ENCODE results near the gene DRC3. TPM values are rescaled to one million over a fixed set of nuclear protein-coding genes. Genes with fewer than 3 reads are reported as not detected.

Gene DRC3
- total RNA-seq, 1 experiment from 2014 or later, result 2.4 TPM

GRCh38 chr17:18040261-18040858 is 67.7 kb downstream of the DRC3 start:
- TF ChIP-seq CEBPB (IDR thresholded peaks at IDR 0.05; ENCODE audit: low read depth) (no peak), POLR2A (IDR thresholded peaks at IDR 0.05; ENCODE audit: borderline replicate concordance, extremely low read depth, insufficient read depth, insufficient read length) (no peak), SIN3A (IDR thresholded peaks at IDR 0.05; ENCODE audit: low read depth) (no peak), POLR2AphosphoS5 (IDR thresholded peaks at IDR 0.05; ENCODE audit: low read depth, low read length) (no peak), RAD21 (IDR thresholded peaks at IDR 0.05; ENCODE audit: low read depth) (no peak), CTCF (IDR thresholded peaks at IDR 0.05 in 2 of 3, conservative IDR thresholded peaks at IDR 0.05 in 1 of 3; ENCODE audit: borderline replicate concordance in 1 of 3, insufficient read depth in 1 of 3, low read depth in 2 of 3, low read length in 2 of 3) (no peak), ZFX (IDR thresholded peaks at IDR 0.05) (no peak)
- TF ChIP-seq, protein P1, sequence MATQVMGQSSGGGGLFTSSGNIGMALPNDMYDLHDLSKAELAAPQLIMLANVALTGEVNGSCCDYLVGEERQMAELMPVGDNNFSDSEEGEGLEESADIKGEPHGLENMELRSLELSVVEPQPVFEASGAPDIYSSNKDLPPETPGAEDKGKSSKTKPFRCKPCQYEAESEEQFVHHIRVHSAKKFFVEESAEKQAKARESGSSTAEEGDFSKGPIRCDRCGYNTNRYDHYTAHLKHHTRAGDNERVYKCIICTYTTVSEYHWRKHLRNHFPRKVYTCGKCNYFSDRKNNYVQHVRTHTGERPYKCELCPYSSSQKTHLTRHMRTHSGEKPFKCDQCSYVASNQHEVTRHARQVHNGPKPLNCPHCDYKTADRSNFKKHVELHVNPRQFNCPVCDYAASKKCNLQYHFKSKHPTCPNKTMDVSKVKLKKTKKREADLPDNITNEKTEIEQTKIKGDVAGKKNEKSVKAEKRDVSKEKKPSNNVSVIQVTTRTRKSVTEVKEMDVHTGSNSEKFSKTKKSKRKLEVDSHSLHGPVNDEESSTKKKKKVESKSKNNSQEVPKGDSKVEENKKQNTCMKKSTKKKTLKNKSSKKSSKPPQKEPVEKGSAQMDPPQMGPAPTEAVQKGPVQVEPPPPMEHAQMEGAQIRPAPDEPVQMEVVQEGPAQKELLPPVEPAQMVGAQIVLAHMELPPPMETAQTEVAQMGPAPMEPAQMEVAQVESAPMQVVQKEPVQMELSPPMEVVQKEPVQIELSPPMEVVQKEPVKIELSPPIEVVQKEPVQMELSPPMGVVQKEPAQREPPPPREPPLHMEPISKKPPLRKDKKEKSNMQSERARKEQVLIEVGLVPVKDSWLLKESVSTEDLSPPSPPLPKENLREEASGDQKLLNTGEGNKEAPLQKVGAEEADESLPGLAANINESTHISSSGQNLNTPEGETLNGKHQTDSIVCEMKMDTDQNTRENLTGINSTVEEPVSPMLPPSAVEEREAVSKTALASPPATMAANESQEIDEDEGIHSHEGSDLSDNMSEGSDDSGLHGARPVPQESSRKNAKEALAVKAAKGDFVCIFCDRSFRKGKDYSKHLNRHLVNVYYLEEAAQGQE (IDR thresholded peaks at IDR 0.05; ENCODE audit: low read depth), result no peak
- TF ChIP-seq, protein P2, sequence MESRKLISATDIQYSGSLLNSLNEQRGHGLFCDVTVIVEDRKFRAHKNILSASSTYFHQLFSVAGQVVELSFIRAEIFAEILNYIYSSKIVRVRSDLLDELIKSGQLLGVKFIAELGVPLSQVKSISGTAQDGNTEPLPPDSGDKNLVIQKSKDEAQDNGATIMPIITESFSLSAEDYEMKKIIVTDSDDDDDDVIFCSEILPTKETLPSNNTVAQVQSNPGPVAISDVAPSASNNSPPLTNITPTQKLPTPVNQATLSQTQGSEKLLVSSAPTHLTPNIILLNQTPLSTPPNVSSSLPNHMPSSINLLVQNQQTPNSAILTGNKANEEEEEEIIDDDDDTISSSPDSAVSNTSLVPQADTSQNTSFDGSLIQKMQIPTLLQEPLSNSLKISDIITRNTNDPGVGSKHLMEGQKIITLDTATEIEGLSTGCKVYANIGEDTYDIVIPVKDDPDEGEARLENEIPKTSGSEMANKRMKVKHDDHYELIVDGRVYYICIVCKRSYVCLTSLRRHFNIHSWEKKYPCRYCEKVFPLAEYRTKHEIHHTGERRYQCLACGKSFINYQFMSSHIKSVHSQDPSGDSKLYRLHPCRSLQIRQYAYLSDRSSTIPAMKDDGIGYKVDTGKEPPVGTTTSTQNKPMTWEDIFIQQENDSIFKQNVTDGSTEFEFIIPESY (IDR thresholded peaks at IDR 0.05; ENCODE audit: extremely low read depth, insufficient replicate concordance, low read length), result no peak
- TF ChIP-seq, protein P3, sequence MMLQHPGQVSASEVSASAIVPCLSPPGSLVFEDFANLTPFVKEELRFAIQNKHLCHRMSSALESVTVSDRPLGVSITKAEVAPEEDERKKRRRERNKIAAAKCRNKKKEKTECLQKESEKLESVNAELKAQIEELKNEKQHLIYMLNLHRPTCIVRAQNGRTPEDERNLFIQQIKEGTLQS (IDR thresholded peaks at IDR 0.05), result no peak
- Histone ChIP-seq H3K4me3 (replicated peaks in 1 of 2; ENCODE audit: low read depth in 1 of 2, low read length in 2 of 2) (peak overlapping the region; percentile 84 to 85), H3K4me1 (ENCODE audit: control insufficient read depth in 1 of 2, insufficient read depth in 2 of 2, low read length in 2 of 2) (peaks cover 6 to 21% of the 10 kb centered on the region in 2 experiments; a peak in 3 of 4 replicates), H4K20me1 (ENCODE audit: insufficient read depth) (no peaks in the 10 kb centered on the region), H3K9me3 (ENCODE audit: control insufficient read depth in 1 of 2, insufficient read depth in 1 of 2, low read depth in 1 of 2, low read length in 2 of 2) (no peaks in the 10 kb centered on the region), H3K27ac (ENCODE audit: low read depth, low read length) (peak overlapping the region; percentile 80), H3K36me3 (ENCODE audit: control insufficient read depth in 1 of 2, insufficient read depth in 2 of 2, low read length in 2 of 2) (0 out of 4 replicates have a peak, but pooled peaks cover 0 to 3% of the 10 kb centered on the region in 2 experiments), H3K27me3 (ENCODE audit: insufficient read depth, low read length) (no peaks in the 10 kb centered on the region), H2AFZ (ENCODE audit: low read depth, low read length, poor library complexity, severe bottlenecking) (no peak overlapping the region), H3K4me2 (ENCODE audit: low read length) (peak overlapping the region; percentile 96), H3K79me2 (ENCODE audit: insufficient read depth, low read length) (peaks cover 22% of the 10 kb centered on the region), H3K9ac (ENCODE audit: low read length) (peak overlapping the region; percentile 81), H3K9me2 (ENCODE audit: insufficient read depth) (no peaks in the 10 kb centered on the region)
- ATAC-seq (no peak), DNase-seq (ENCODE audit: low read depth, low spot score) (no peak)
- CTCF ChIA-PET, result no interaction called here
- no TSS peak for BruUV-seq (replicated peaks)
- RAD21 ChIA-PET (ENCODE audit: low non-redundant PET in 1 of 2, low total read pairs in 2 of 2, uncharacterized antibody in 2 of 2, unreplicated experiment in 2 of 2), result no interaction called here
- POLR2A ChIA-PET, result no interaction called here
- intact Hi-C loops (cut with micrococcal nuclease), result no loop called here

Measured in HCT116 (cell line).